ENCODE measurements around the gene PIGS. TPM values are rescaled to one million over a fixed set of nuclear protein-coding genes. Genes with fewer than 3 reads are reported as not detected.

PIGS gene
- total RNA-seq, 1 experiment from 2014 or later, result 64.2 TPM

DNA sequence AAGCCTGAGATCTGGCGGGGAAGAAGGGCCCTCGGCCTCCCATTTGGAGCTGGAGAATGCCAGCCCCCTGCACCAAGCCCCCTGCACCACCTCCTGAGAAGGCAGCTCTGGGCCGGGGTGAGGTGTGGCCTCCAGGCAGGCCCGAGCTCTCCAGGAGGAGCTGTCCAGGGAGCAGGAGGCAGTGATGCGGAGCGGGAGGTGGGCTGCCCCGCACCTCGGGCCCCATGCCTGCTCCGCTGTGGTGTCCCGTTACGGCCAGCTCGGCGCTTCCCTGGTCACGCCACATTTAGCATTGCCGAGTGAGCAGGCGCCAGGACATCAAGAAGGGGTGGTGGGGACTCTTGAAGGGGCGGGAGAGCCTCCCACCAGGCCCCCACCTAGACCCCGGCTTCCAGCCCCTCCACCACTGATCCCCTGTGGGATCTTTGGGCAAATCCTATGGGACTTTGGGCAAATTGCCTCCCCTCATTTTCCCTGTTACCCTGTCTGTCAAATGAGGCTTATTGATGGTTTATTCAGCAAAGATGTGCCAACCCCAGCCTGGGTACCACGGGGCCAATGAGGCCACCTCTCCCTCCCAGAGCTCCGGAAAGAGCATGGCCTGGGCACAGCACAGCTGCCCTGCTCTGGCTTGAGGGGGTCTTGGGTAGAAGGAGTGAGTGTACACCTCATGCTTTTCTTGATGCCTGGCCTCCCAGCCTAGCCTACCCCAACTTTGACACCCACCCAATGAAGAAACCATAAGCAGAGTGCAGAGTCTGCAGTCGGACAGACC, 49.8 kb downstream of the PIGS start:
- no peak overlapping the region for H2AFZ ChIP-seq
- H3K79me2 ChIP-seq (ENCODE audit: low read depth), result no peaks in the 10 kb centered on the region
- POLR2A ChIA-PET (ENCODE audit: unreplicated experiment), result no interaction called here
- H3K27ac ChIP-seq, result no peak overlapping the region
- peaks cover 15% of the 10 kb centered on the region for H3K4me1 ChIP-seq (replicated peaks; ENCODE audit: insufficient read depth)
- no peaks in the 10 kb centered on the region; the same call in 1 of the 2 replicates for H3K27me3 ChIP-seq (ENCODE audit: insufficient read depth, low read depth)
- intact Hi-C loops (cut with micrococcal nuclease; ENCODE audit: unreplicated experiment), result no loop called here
- no peaks in the 10 kb centered on the region for H3K9me3 ChIP-seq (ENCODE audit: insufficient read depth, low read depth)
- no peaks in the 10 kb centered on the region for H4K20me1 ChIP-seq (ENCODE audit: insufficient read depth)
- no peak for TF ChIP-seq EZH2 (IDR thresholded peaks at IDR 0.05; ENCODE audit: low read depth)
- TF ChIP-seq, protein P1, sequence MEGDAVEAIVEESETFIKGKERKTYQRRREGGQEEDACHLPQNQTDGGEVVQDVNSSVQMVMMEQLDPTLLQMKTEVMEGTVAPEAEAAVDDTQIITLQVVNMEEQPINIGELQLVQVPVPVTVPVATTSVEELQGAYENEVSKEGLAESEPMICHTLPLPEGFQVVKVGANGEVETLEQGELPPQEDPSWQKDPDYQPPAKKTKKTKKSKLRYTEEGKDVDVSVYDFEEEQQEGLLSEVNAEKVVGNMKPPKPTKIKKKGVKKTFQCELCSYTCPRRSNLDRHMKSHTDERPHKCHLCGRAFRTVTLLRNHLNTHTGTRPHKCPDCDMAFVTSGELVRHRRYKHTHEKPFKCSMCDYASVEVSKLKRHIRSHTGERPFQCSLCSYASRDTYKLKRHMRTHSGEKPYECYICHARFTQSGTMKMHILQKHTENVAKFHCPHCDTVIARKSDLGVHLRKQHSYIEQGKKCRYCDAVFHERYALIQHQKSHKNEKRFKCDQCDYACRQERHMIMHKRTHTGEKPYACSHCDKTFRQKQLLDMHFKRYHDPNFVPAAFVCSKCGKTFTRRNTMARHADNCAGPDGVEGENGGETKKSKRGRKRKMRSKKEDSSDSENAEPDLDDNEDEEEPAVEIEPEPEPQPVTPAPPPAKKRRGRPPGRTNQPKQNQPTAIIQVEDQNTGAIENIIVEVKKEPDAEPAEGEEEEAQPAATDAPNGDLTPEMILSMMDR (conservative IDR thresholded peaks at IDR 0.05), result no peak
- H3K4me2 ChIP-seq, result no peak overlapping the region
- CTCF ChIA-PET, result no interaction called here
- H3K4me3 ChIP-seq, result no peak overlapping the region
- H3K36me3 ChIP-seq (ENCODE audit: low read depth), result no peaks in the 10 kb centered on the region
- no peak for DNase-seq
- H3K9me2 ChIP-seq (ENCODE audit: insufficient read depth), result no peaks in the 10 kb centered on the region
- no TSS peak for BruUV-seq (replicated peaks)
- H3F3A ChIP-seq (ENCODE audit: insufficient read depth, low read depth), result no peaks in the 10 kb centered on the region

DNA sequence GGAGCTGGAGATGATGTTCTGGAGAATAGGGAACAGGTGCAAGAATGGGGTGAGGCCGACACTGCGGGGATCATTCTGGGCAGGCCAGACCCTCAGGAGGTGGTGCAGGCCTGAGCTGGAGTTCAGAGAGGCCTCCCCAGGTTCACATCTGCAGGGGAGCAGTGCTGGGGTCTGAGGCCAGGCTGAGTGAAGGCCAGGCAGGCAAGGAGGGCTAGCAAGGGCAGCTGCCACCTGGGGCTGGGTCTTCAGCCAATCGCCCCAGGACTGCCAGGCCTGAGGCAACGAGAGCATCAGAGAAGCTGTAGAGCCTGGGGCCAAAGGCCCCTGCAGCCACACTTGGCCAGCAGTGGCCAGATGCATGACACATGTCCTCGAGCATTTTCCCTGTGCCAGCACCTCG, 50.6 kb downstream of the PIGS start:
- H3K9me3 ChIP-seq (ENCODE audit: insufficient read depth, low read depth), result no peaks in the 10 kb centered on the region
- H3K9me2 ChIP-seq (ENCODE audit: insufficient read depth), result no peaks in the 10 kb centered on the region
- CTCF ChIA-PET, result no interaction called here
- H3K36me3 ChIP-seq (ENCODE audit: low read depth), result no peaks in the 10 kb centered on the region
- no peaks in the 10 kb centered on the region for H4K20me1 ChIP-seq (ENCODE audit: insufficient read depth)
- no peaks in the 10 kb centered on the region; the same call in 1 of the 2 replicates for H3K27me3 ChIP-seq (ENCODE audit: insufficient read depth, low read depth)
- no peaks in the 10 kb centered on the region for H3K79me2 ChIP-seq (ENCODE audit: low read depth)
- H3K4me3 ChIP-seq, result no peak overlapping the region
- H3K4me1 ChIP-seq (replicated peaks; ENCODE audit: insufficient read depth), result peaks cover 12% of the 10 kb centered on the region
- no peak overlapping the region for H3K27ac ChIP-seq
- intact Hi-C loops (cut with micrococcal nuclease; ENCODE audit: unreplicated experiment), result no loop called here
- TF ChIP-seq, protein P1 (conservative IDR thresholded peaks at IDR 0.05), result no peak
- no peak for TF ChIP-seq EZH2 (IDR thresholded peaks at IDR 0.05; ENCODE audit: low read depth)
- no peak overlapping the region for H2AFZ ChIP-seq
- POLR2A ChIA-PET (ENCODE audit: unreplicated experiment), result no interaction called here
- DNase-seq, result no peak
- H3F3A ChIP-seq (ENCODE audit: insufficient read depth, low read depth), result no peaks in the 10 kb centered on the region
- no TSS peak for BruUV-seq (replicated peaks)
- no peak overlapping the region for H3K4me2 ChIP-seq

DNA sequence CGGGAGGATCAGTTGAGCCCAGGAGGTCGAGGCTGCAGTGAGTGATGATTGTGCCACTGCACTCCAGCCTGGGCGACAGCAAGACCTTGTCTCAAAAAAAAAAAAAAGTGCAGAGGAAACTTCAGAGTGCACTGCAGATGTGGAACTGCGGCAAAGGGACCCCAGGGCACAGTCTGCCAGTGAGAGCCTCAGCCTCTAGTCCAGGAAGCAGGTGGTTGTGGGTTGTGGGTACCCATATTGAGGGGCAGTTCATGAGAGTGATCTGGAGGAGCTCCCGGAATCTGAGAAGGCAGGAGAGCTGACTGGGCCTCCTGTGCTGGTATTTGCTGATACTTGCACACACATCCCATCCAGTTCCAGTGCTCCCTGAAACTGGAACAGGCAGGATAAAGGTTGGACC, 52.1 kb downstream of the PIGS start:
- H3K9me2 ChIP-seq (ENCODE audit: insufficient read depth), result no peaks in the 10 kb centered on the region
- no peaks in the 10 kb centered on the region; the same call in 1 of the 2 replicates for H3K4me1 ChIP-seq (replicated peaks; ENCODE audit: insufficient read depth)
- H3K9me3 ChIP-seq (ENCODE audit: insufficient read depth, low read depth), result no peaks in the 10 kb centered on the region
- no peaks in the 10 kb centered on the region for H4K20me1 ChIP-seq (ENCODE audit: insufficient read depth)
- TF ChIP-seq, protein P1 (conservative IDR thresholded peaks at IDR 0.05), result no peak
- no peak for TF ChIP-seq EZH2 (IDR thresholded peaks at IDR 0.05; ENCODE audit: low read depth)
- intact Hi-C loops (cut with micrococcal nuclease; ENCODE audit: unreplicated experiment), result no loop called here
- no peak overlapping the region for H3K27ac ChIP-seq
- ChIA-PET POLR2A (ENCODE audit: unreplicated experiment) (interaction anchor here (0.6 kb wide), 1 partner anchor 152 kb away, joined by 7 read pairs; no protein-coding TSS in a partner anchor), CTCF (no interaction called here)
- no peaks in the 10 kb centered on the region for H3K36me3 ChIP-seq (ENCODE audit: low read depth)
- no TSS peak for BruUV-seq (replicated peaks)
- peaks cover 12% of the 10 kb centered on the region for H3K27me3 ChIP-seq (ENCODE audit: insufficient read depth, low read depth)
- H3K4me2 ChIP-seq, result no peak overlapping the region
- no peaks in the 10 kb centered on the region for H3K79me2 ChIP-seq (ENCODE audit: low read depth)
- no peak for DNase-seq
- no peaks in the 10 kb centered on the region for H3F3A ChIP-seq (ENCODE audit: insufficient read depth, low read depth)
- no peak overlapping the region for H3K4me3 ChIP-seq
- H2AFZ ChIP-seq, result no peak overlapping the region

All from PC-9 (cell line).